IMR-90 (cell line): Measurements from ENCODE around the gene KCNAB1.

Source experiments
- CEBPB ChIP-seq: IDR thresholded peaks from 2 replicates; pipeline ENCODE4 v1.6.1; 2012; ENCODE audit warnings: low read depth, low read length, improper control_type of control experiment
- CHD1 ChIP-seq: IDR thresholded peaks from 2 replicates; pipeline ENCODE4 v1.6.1; 2012; ENCODE audit warnings: low read depth, low read length, improper control_type of control experiment
- FOS ChIP-seq: fragments of 150-350 bp; IDR thresholded peaks from 2 replicates; pipeline ENCODE4 v1.6.1; 2016; ENCODE audit warnings: low read depth, low read length
- MAFK ChIP-seq: IDR thresholded peaks from 2 replicates; pipeline ENCODE4 v1.6.1; 2012; ENCODE audit warnings: low read depth, low read length, improper control_type of control experiment
- MXI1 ChIP-seq: IDR thresholded peaks from 2 replicates; pipeline ENCODE4 v1.6.1; 2012; ENCODE audit warnings: low read depth, mild to moderate bottlenecking, low read length, moderate library complexity, borderline replicate concordance
- NFE2L2 ChIP-seq: fragments of 150-350 bp; IDR thresholded peaks from 2 replicates; pipeline ENCODE4 v1.6.1; 2016; ENCODE audit warnings: low read depth, mild to moderate bottlenecking, low read length
- POLR2A ChIP-seq: IDR thresholded peaks from 2 replicates; pipeline ENCODE4 v1.6.1; 2012; ENCODE audit warnings: mild to moderate bottlenecking, low read depth, low read length
- RAD21 ChIP-seq: IDR thresholded peaks from 2 replicates; pipeline ENCODE4 v1.6.1; 2012; ENCODE audit warnings: low read length, improper control_type of control experiment
- RCOR1 ChIP-seq: IDR thresholded peaks from 2 replicates; pipeline ENCODE4 v1.6.1; 2012; ENCODE audit warnings: mild to moderate bottlenecking, low read length, improper control_type of control experiment; ENCODE audit not compliant: insufficient replicate concordance
- RFX5 ChIP-seq: IDR thresholded peaks from 2 replicates; pipeline ENCODE4 v1.8.0; 2012; ENCODE audit warnings: low read depth, mild to moderate bottlenecking, low read length, moderate library complexity
- SMC3 ChIP-seq: fragments of 150-350 bp; IDR thresholded peaks from 2 replicates; pipeline ENCODE4 v1.6.1; 2016; ENCODE audit warnings: low read depth, mild to moderate bottlenecking, antibody characterized with exemption, low read length, moderate library complexity
- TF ChIP-seq, protein P1 (sequence below): conservative IDR thresholded peaks from 2 replicates; pipeline ENCODE4 v1.5.1; 2012; ENCODE audit warnings: mild to moderate bottlenecking, low read depth, low read length, improper control_type of control experiment
- TF ChIP-seq, protein P2 (sequence below): fragments of 150-350 bp; IDR thresholded peaks from 2 replicates; pipeline ENCODE4 v1.6.1; 2017; ENCODE audit warnings: mild to moderate bottlenecking, antibody characterized with exemption, low read length, low read depth
- TF ChIP-seq, protein P3 (sequence below): fragments of 150-350 bp; IDR thresholded peaks from 2 replicates; pipeline ENCODE4 v1.6.1; 2016; ENCODE audit warnings: low read depth, mild to moderate bottlenecking, low read length, moderate library complexity, borderline replicate concordance

DNA sequence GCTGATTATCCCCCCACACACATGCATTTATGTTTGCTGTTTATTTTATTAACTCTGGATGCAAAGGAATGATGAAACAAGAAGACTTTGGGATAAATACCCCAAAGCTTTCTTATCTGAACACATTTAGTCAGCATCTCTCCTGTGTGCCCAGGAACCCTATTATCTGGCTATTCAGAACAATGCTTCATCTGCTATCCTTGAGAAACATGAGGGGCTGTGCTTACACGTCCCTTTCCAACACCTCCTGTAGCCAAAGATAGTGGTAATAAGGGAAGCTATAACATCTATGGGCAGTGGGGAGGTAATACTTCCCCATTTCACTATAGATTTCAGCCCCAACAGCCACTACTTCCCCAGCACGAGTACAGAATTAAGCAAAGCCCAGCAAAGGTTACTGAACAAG is 339.8 kb downstream of the KCNAB1 start:
- TF ChIP-seq, protein P1, sequence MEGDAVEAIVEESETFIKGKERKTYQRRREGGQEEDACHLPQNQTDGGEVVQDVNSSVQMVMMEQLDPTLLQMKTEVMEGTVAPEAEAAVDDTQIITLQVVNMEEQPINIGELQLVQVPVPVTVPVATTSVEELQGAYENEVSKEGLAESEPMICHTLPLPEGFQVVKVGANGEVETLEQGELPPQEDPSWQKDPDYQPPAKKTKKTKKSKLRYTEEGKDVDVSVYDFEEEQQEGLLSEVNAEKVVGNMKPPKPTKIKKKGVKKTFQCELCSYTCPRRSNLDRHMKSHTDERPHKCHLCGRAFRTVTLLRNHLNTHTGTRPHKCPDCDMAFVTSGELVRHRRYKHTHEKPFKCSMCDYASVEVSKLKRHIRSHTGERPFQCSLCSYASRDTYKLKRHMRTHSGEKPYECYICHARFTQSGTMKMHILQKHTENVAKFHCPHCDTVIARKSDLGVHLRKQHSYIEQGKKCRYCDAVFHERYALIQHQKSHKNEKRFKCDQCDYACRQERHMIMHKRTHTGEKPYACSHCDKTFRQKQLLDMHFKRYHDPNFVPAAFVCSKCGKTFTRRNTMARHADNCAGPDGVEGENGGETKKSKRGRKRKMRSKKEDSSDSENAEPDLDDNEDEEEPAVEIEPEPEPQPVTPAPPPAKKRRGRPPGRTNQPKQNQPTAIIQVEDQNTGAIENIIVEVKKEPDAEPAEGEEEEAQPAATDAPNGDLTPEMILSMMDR: no peak
- no peak for TF ChIP-seq POLR2A
- no peak for TF ChIP-seq RFX5
- TF ChIP-seq CEBPB: no peak
- TF ChIP-seq RCOR1: no peak
- TF ChIP-seq NFE2L2: no peak
- no peak for TF ChIP-seq MAFK
- TF ChIP-seq MXI1: no peak
- TF ChIP-seq, protein P2, sequence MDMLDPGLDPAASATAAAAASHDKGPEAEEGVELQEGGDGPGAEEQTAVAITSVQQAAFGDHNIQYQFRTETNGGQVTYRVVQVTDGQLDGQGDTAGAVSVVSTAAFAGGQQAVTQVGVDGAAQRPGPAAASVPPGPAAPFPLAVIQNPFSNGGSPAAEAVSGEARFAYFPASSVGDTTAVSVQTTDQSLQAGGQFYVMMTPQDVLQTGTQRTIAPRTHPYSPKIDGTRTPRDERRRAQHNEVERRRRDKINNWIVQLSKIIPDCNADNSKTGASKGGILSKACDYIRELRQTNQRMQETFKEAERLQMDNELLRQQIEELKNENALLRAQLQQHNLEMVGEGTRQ: no peak
- TF ChIP-seq, protein P3, sequence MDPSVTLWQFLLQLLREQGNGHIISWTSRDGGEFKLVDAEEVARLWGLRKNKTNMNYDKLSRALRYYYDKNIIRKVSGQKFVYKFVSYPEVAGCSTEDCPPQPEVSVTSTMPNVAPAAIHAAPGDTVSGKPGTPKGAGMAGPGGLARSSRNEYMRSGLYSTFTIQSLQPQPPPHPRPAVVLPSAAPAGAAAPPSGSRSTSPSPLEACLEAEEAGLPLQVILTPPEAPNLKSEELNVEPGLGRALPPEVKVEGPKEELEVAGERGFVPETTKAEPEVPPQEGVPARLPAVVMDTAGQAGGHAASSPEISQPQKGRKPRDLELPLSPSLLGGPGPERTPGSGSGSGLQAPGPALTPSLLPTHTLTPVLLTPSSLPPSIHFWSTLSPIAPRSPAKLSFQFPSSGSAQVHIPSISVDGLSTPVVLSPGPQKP: no peak
- TF ChIP-seq RAD21: no peak
- TF ChIP-seq FOS: no peak
- no peak for TF ChIP-seq SMC3
- TF ChIP-seq CHD1: no peak
